GM18511 (cell line): Measurements from ENCODE around the gene MBD3L3.
"Not testable (repeated sequence)": the region's sequence is repeated elsewhere in the genome, so short reads cannot be mapped to it uniquely, and the experiment has no call there.

Experiments
- ATAC-seq: cut with Tn5 transposase; IDR thresholded peaks from one replicate; pipeline ENCODE4 v1.9.1; 2021; ENCODE audit warnings: mild to moderate bottlenecking, moderate library complexity; ENCODE audit not compliant: unreplicated experiment

Gene MBD3L3

GRCh38 chr19:7063764-7064418 is 5.4 kb upstream of the MBD3L3 start:
- ATAC-seq = no peak

DNA sequence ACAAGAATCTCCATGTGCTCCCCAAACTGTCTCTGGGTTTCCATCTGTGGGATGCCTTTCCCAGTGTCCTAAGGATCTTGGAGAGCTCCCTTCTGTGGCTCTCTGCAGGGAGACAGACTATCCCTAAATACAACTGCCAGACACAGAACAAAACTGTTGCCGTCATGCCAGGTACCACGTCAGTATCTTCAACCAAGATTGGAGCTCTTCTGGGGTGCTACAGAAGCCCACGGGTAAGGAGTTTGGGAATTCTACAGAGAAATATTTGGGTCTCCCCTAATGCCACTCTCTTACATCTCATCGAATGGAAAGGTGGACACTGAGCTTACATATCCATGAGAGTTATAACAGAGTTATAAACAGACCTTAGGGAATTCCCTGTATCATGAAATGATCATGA is 4.9 kb upstream of the MBD3L3 start:
- ATAC-seq = no peak

GRCh38 chr19:7059977-7060376 is 1.5 kb upstream of the MBD3L3 start:
- not testable (repeated sequence) for ATAC-seq

GRCh38 chr19:7056371-7056770 is 2.1 kb downstream of the MBD3L3 start:
- not testable (repeated sequence) for ATAC-seq

DNA sequence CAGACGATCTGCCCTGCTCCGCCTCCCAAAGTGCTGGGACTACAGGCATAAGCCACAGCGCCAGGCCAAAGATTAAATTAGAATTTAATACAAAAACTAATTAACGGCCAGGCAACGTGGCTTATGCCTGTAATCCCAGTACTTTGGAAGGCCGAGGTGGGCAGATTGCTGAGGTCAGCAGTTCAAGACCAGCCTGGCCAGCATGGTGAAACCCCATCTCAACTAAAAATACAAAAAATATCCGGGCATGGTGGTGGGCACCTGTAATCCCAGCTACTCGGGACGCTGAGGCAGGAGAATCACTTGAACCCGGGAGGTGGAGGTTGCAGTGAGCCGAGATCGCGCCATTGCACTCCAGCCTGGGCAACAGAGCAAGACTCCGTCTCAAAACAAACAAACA is 2.8 kb downstream of the MBD3L3 start:
- not testable (repeated sequence) for ATAC-seq

- ATAC-seq = not testable (repeated sequence)
Observed at GRCh38 chr19:7054635-7055368, 3.7 kb downstream of the MBD3L3 start.

DNA sequence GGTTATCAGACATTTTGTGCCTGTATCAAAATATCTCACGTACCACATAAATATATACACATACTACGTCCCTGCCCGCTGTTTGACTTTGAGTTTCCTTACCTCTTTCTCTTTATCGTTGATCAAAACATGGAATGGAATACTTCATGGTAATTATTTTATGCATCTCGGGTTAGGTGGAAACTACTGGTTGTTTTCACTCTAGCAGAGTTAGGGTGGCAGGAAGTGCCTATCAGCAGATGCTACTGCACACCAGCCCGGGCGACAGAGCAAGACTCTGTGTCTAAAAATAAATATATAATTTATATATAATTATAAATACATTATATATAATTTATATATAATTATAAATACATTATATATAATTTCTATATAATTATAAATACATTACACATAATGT is 5.6 kb downstream of the MBD3L3 start:
- ATAC-seq = not testable (repeated sequence)

DNA sequence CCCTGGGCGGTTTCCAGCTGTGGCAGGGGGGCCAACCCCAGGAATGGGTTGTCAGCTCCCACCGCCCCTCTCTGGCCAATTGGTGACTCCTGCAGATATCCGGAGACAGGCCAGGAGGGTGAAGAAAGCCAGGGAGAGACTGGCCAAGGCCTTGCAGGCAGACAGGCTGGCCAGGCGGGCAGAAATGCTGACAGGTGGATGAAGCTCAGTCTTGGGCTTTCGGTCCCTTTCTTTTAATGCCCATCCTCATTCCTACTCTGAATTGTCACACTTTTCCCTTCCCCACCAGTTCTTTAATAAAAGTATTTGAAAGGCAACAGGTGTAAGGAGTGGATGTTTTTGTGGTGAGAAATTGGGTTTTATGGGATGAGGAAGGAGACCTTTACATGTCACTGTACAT is 7.1 kb downstream of the MBD3L3 start:
- not testable (repeated sequence) for ATAC-seq

DNA sequence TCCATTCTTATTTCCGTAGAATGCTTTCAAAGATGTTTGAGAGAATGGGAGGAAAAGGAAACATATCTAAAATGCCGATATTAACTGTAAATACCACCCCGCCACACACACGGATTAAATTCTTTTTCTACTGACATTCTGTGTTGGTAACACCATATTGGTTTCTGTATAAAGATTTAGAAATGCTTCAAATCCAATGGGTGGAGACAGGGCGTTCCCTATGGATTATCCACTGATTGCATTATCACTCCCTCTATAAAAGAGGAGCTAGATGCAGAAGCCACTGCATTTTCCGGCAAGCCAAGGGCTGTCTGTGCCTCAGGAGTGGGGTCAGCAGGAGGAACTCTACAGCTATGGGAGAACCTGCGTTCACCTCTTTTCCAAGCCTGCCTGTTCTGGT is 9.5 kb downstream of the MBD3L3 start, which contains the start of gene MBD3L2:
MBD3L2 (plus strand) TSS at position 301 of the 400 bp plus-strand sequence; CDS start at position 354, 53 bp downstream.
- not testable (repeated sequence) for ATAC-seq

DNA sequence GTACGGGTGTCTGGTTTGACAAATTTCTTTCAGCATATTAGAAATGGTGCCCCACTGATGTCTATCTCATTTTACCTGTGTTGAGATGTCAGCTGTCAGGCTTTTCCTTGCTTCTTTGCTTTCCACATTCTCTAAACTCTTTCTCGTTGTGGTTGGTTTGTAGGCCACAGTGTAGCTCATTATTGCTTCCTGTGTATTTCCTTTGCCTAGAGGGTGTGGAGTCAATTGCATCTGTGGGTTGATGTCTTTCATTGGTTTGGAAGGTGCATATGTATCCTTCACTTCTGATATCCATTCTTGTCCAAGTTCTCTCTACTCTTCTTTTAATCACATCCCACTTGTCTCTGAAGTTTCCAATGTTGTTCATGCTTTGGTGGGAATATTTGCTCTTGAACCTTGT is 16.9 kb downstream of the MBD3L3 start:
- ATAC-seq = not testable (repeated sequence)

GRCh38 chr19:7040079-7040478 is 18.4 kb downstream of the MBD3L3 start, which contains the start of gene MBD3L4:
Gene MBD3L4, minus strand, starts transcription at chr19:7040179. Its CDS starts 35 bp downstream, at chr19:7040144.
- not testable (repeated sequence) for ATAC-seq

- not testable (repeated sequence) for ATAC-seq
Observed at GRCh38 chr19:7030278-7030677, 28.2 kb downstream of the MBD3L3 start, which contains the start of gene MBD3L5. Gene MBD3L5, plus strand, starts transcription at chr19:7030578. Its CDS starts 34 bp downstream, at chr19:7030612.

GRCh38 chr19:7028790-7029189 is 29.7 kb downstream of the MBD3L3 start:
- ATAC-seq = not testable (repeated sequence)

- ATAC-seq = not testable (repeated sequence)
Observed at GRCh38 chr19:7021331-7021730, 37.1 kb downstream of the MBD3L3 start, which contains the start of gene MBD3L2B. Gene MBD3L2B, minus strand, starts transcription at chr19:7021431. Its CDS starts 34 bp downstream, at chr19:7021397.

- ATAC-seq = no peak
Observed at GRCh38 chr19:7018828-7019227, 39.6 kb downstream of the MBD3L3 start.

DNA sequence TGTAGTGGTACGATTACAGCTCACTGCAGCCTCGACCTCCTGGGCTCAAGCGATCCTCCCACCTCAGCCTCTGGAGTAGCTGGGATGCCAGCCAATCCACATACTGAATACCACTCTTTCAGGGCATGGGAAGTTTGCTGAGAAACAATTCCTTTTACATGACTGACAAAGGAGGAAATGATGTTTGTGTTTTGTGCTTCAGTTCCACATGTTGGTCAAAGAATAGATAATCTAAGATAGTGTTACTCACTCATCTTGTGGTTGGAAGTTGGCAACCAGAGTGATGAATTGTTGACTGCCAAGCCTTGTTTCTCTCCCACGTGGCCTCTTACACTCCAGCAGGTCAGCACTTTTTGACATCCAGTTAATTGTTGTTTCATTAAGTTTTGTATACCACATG is 44.8 kb downstream of the MBD3L3 start:
- no peak for ATAC-seq

DNA sequence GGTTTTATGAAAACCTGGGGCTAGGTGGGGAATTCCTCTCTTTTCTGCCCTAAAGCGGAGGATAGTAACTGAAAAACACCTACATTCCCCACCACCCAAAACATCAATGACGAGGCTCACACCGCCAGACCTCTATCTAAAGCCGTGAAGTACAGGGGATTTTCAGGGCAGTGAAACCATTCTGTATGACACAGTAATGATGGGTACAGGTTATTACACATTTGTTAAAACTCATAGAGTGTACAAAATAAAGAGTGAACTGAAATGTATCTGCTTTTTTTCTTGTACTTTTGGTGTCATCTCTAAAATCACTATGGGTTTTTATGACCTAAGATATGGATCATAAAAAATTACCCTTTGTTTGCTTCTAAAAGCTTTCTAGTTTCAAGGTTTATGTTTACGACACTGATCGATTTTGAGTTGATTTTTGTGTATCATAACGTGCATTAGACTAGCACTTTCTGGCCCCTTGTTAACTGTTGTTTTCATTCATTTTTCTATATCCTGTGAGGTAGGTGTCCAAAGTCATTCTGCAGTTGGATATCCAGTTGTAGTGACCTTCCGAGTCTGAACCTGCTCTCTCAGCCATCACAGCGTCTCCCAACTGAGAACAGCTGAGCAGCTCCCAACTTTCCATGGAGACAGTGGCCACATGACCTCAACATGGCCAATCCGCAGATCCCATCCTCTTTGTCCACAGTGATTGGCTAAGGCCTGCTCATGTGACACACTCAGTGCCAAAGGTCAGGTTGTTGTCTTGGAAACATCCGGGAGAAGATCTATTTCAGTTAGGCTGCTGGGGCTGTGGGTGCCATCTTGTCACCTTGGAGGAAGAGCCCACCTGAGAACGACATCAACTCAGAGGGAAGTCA is 47.5 kb downstream of the MBD3L3 start:
- ATAC-seq = no peak

- ATAC-seq = no peak
Observed at GRCh38 chr19:7007859-7008258, 50.6 kb downstream of the MBD3L3 start.
